Endodermal cell (in vitro differentiated cells): ENCODE results near the gene ACAD11. TPM values are rescaled to one million over a fixed set of nuclear protein-coding genes. Genes with fewer than 3 reads are reported as not detected.

Experiments used
- DNase-seq: peaks from one replicate; pipeline ENCODE4 v3.0.0-alpha.2; 2017
- H3K27ac ChIP-seq: 2 replicates; pipeline ENCODE4 v1.5.1; 2013; ENCODE audit warnings: mild to moderate bottlenecking, low read depth, low read length, moderate library complexity
- H3K27me3 ChIP-seq: 2 replicates; pipeline ENCODE4 v1.6.1; 2013; ENCODE audit warnings: mild to moderate bottlenecking, low read length, moderate library complexity; ENCODE audit not compliant: insufficient read depth, control insufficient read depth, poor library complexity, severe bottlenecking
- H3K36me3 ChIP-seq: 2 replicates; pipeline ENCODE4 v1.7.0; 2013; ENCODE audit warnings: mild to moderate bottlenecking, low read length, moderate library complexity; ENCODE audit not compliant: control insufficient read depth, insufficient read depth
- H3K4me1 ChIP-seq: one replicate; pipeline ENCODE4 v1.7.0; 2013; ENCODE audit warnings: low read length; ENCODE audit not compliant: control insufficient read depth, insufficient read depth
- H3K4me3 ChIP-seq: 2 replicates; pipeline ENCODE4 v1.5.1; 2013; ENCODE audit warnings: mild to moderate bottlenecking, low read length, moderate library complexity
- H3K9ac ChIP-seq: 2 replicates; pipeline ENCODE4 v1.6.1; 2013; ENCODE audit warnings: mild to moderate bottlenecking, low read length, moderate library complexity; ENCODE audit not compliant: poor library complexity, severe bottlenecking; ENCODE audit errors: extremely low read depth
- H3K9me3 ChIP-seq: 2 replicates; pipeline ENCODE4 v1.6.1; 2013; ENCODE audit warnings: mild to moderate bottlenecking, low read length, moderate library complexity; ENCODE audit not compliant: control insufficient read depth
- H3K27ac Mint-ChIP-seq: 2 replicates; pipeline ENCODE4 v1.8.0; 2020; ENCODE audit warnings: mixed read lengths
- H3K27me3 Mint-ChIP-seq: 2 replicates; pipeline ENCODE4 v1.8.0; 2021; ENCODE audit warnings: mild to moderate bottlenecking, mixed read lengths; ENCODE audit not compliant: insufficient read depth
- H3K36me3 Mint-ChIP-seq: 2 replicates; pipeline ENCODE4 v1.8.0; 2020; ENCODE audit warnings: low read depth, mixed read lengths
- H3K4me1 Mint-ChIP-seq: 2 replicates; pipeline ENCODE4 v1.8.0; 2020; ENCODE audit warnings: mixed read lengths
- H3K4me3 Mint-ChIP-seq: 2 replicates; pipeline ENCODE4 v1.8.0; 2020; ENCODE audit warnings: mild to moderate bottlenecking, moderate library complexity, mixed read lengths
- H3K9me3 Mint-ChIP-seq: 2 replicates; pipeline ENCODE4 v1.8.0; 2020; ENCODE audit warnings: mild to moderate bottlenecking, mixed read lengths
- WGBS, 2 experiments: methylation state at CpG; one replicate each; pipeline versions ENCODE4 v1.1.5 to v1.1.7; 2013; ENCODE audit warnings: missing lambda C conversion rate in 2 of 2, mixed read lengths in 1 of 2; ENCODE audit not compliant: insufficient coverage in 1 of 2, insufficient read length in 1 of 2; 5-methylcytosine and 5-hydroxymethylcytosine counted together
- total RNA-seq, 2 donors: library from RNA; stranded (reverse); fragmentation: NEBNext Ultra II Directional in 1 of 2; extraction: Animal tissue kit (Norgen Biotek cat#: 25700) in 1 of 2; gene quantifications; 2 replicates in 1 of 2; 3 replicates in 1 of 2; pipeline ENCODE4 v1.2.1, GENCODE V29; 2021
- TF ChIP-seq, protein P1 (sequence below): fragments of 200-600 bp; sonication (generic); conservative IDR thresholded peaks from 2 replicates; pipeline ENCODE4 v1.5.0; 2021; ENCODE audit warnings: antibody characterized with exemption, mild to moderate bottlenecking

The ACAD11 gene
- total RNA-seq, 2 donors from 2014 or later, result 21.4 to 22.8 TPM

DNA sequence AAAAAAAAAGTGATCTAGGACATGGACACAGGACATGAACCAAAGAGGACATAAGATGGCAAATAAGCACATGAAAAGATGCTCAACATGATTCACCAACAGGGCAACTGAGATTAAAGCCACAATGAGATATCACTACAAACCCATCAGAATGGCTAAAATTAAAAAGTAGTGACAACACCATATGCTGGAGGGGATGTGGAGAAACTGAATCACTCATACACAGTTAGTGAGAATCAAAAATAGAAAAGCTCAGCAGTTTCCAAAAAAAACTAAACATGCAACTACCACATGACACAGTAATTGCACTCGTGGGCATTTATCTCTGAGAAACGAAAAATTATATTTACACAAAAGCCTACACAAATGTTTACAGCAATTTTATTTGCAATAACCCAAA lies 90.5 kb downstream of the ACAD11 start:
- no peak overlapping the region for H3K4me3 ChIP-seq
- TF ChIP-seq, protein P1, sequence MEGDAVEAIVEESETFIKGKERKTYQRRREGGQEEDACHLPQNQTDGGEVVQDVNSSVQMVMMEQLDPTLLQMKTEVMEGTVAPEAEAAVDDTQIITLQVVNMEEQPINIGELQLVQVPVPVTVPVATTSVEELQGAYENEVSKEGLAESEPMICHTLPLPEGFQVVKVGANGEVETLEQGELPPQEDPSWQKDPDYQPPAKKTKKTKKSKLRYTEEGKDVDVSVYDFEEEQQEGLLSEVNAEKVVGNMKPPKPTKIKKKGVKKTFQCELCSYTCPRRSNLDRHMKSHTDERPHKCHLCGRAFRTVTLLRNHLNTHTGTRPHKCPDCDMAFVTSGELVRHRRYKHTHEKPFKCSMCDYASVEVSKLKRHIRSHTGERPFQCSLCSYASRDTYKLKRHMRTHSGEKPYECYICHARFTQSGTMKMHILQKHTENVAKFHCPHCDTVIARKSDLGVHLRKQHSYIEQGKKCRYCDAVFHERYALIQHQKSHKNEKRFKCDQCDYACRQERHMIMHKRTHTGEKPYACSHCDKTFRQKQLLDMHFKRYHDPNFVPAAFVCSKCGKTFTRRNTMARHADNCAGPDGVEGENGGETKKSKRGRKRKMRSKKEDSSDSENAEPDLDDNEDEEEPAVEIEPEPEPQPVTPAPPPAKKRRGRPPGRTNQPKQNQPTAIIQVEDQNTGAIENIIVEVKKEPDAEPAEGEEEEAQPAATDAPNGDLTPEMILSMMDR, result no peak
- peaks cover 23% of the 10 kb centered on the region for H3K36me3 Mint-ChIP-seq
- peaks cover 7% of the 10 kb centered on the region for H3K4me1 Mint-ChIP-seq
- no peak overlapping the region for H3K9ac ChIP-seq
- peaks cover 3% of the 10 kb centered on the region for H3K36me3 ChIP-seq
- no peaks in the 10 kb centered on the region for H3K27me3 Mint-ChIP-seq
- DNase-seq, result no peak
- H3K4me1 ChIP-seq, result no peaks in the 10 kb centered on the region
- no peak overlapping the region for H3K27ac Mint-ChIP-seq
- H3K9me3 Mint-ChIP-seq, result peaks cover 12% of the 10 kb centered on the region
- WGBS, 2 experiments, result 95% methylated on average over 2 of the region's 2 CpGs
- H3K4me3 Mint-ChIP-seq, result no peak overlapping the region
- no peak overlapping the region for H3K27ac ChIP-seq
- peaks cover 10% of the 10 kb centered on the region for H3K9me3 ChIP-seq
- H3K27me3 ChIP-seq, result no peaks in the 10 kb centered on the region

DNA sequence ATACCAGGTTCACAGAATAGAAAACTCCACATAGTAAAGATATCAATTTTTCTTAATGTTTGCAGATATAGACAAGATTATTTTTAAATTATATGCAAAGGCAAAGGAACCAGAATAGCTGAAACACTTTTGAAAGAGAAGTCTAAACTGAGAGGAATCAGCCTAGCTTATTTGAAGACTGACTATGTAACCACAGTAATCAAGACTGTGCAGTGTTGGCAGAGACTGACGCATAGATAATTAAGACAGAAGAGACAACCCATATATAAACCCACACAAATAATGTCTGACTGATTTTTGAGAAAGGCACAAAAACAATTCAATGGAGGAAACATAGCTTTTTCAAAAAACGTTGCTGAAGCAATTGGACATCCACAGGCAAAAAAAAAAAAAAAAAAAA lies 91.2 kb downstream of the ACAD11 start:
- H3K9me3 Mint-ChIP-seq, result peaks cover 12% of the 10 kb centered on the region
- H3K27me3 ChIP-seq, result no peaks in the 10 kb centered on the region
- peaks cover 3% of the 10 kb centered on the region for H3K36me3 ChIP-seq
- peaks cover 23% of the 10 kb centered on the region for H3K36me3 Mint-ChIP-seq
- no peak overlapping the region for H3K27ac Mint-ChIP-seq
- TF ChIP-seq, protein P1, result no peak
- H3K4me1 ChIP-seq, result no peaks in the 10 kb centered on the region
- no peak overlapping the region for H3K4me3 Mint-ChIP-seq
- peaks cover 10% of the 10 kb centered on the region for H3K9me3 ChIP-seq
- peaks cover 7% of the 10 kb centered on the region for H3K4me1 Mint-ChIP-seq
- no peak for DNase-seq
- H3K27me3 Mint-ChIP-seq, result no peaks in the 10 kb centered on the region
- H3K27ac ChIP-seq, result no peak overlapping the region
- no peak overlapping the region for H3K4me3 ChIP-seq
- H3K9ac ChIP-seq, result no peak overlapping the region
- 90 to 100% methylated on average over 1 to 2 of the region's 2 CpGs for WGBS, 2 experiments

DNA sequence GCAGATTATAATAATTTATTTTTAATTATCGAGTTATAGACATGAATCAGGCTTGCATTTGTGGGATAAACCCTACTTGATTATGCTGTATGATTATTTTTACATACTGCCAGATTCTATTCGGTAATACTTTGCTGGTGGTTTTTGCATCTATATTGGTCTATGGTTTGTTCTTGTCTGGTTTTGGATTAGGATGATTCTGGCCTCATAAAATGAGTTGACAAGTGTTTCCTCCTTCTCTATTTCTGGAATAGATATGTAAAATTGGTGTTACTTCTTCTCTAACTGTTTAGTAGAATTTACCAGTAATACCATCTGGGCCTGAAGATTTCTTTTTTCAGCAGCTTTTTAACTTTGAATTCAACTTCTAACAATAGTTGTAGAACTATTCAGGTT lies 95.5 kb downstream of the ACAD11 start:
- TF ChIP-seq, protein P1, result no peak
- H3K9me3 Mint-ChIP-seq, result peaks cover 5% of the 10 kb centered on the region
- H3K27ac ChIP-seq, result no peak overlapping the region
- H3K4me1 ChIP-seq, result no peaks in the 10 kb centered on the region
- H3K27me3 Mint-ChIP-seq, result no peaks in the 10 kb centered on the region
- no peak overlapping the region for H3K4me3 ChIP-seq
- H3K9me3 ChIP-seq, result no peaks in the 10 kb centered on the region
- WGBS, 2 experiments, result 100% methylated on average over 2 of the region's 2 CpGs; no CpG with 5 or more reads in 1 of the 2 experiments
- no peaks in the 10 kb centered on the region for H3K27me3 ChIP-seq
- no peak overlapping the region for H3K4me3 Mint-ChIP-seq
- no peak overlapping the region for H3K27ac Mint-ChIP-seq
- H3K36me3 Mint-ChIP-seq, result peaks cover 12% of the 10 kb centered on the region
- DNase-seq, result no peak
- H3K36me3 ChIP-seq, result no peaks in the 10 kb centered on the region
- H3K4me1 Mint-ChIP-seq, result no peaks in the 10 kb centered on the region
- no peak overlapping the region for H3K9ac ChIP-seq
